ENCODE results near the gene MARCHF10. TPM values are rescaled to one million over a fixed set of nuclear protein-coding genes. Genes with fewer than 3 reads are reported as not detected.

The MARCHF10 gene
- polyA plus RNA-seq, 1 experiment, result 0.43 TPM

DNA sequence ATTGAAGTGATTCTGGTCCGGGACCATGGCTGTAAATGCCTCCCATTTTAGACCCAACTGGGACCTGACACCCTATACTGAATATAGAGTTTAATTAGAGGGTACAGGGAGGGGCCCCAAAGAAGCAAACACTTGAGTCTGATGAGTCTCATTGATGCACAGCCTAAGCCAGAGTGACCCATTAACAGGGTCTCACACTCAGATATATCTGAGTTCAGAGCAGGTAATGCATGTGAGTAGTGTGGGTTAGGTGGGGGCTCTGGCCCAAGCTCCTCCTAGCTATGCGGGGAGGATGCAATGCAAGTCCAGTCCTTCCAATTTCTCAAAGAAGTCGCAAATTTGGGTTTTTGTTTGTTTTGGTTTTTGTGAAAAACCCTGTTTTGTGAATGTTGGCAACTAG, 17.1 kb upstream of the MARCHF10 start:
- TF ChIP-seq, protein P1, sequence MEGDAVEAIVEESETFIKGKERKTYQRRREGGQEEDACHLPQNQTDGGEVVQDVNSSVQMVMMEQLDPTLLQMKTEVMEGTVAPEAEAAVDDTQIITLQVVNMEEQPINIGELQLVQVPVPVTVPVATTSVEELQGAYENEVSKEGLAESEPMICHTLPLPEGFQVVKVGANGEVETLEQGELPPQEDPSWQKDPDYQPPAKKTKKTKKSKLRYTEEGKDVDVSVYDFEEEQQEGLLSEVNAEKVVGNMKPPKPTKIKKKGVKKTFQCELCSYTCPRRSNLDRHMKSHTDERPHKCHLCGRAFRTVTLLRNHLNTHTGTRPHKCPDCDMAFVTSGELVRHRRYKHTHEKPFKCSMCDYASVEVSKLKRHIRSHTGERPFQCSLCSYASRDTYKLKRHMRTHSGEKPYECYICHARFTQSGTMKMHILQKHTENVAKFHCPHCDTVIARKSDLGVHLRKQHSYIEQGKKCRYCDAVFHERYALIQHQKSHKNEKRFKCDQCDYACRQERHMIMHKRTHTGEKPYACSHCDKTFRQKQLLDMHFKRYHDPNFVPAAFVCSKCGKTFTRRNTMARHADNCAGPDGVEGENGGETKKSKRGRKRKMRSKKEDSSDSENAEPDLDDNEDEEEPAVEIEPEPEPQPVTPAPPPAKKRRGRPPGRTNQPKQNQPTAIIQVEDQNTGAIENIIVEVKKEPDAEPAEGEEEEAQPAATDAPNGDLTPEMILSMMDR (IDR thresholded peaks at IDR 0.05; ENCODE audit: insufficient read depth, low read depth, low read length), result no peak
- no peak for DNase-seq (ENCODE audit: low read depth)
- Histone ChIP-seq H3K36me3 (ENCODE audit: control insufficient read depth, insufficient read depth, low read length) (no peaks in the 10 kb centered on the region), H3K4me3 (ENCODE audit: low read depth, low read length) (no peak overlapping the region), H3K27me3 (ENCODE audit: control insufficient read depth, insufficient read depth, low read length) (no peaks in the 10 kb centered on the region)
- ChIA-PET POLR2A (no interaction called here), CTCF (interaction anchor here (0.8 kb wide), 1 partner anchor 582 kb away, joined by 3 read pairs; no protein-coding TSS in a partner anchor)

DNA sequence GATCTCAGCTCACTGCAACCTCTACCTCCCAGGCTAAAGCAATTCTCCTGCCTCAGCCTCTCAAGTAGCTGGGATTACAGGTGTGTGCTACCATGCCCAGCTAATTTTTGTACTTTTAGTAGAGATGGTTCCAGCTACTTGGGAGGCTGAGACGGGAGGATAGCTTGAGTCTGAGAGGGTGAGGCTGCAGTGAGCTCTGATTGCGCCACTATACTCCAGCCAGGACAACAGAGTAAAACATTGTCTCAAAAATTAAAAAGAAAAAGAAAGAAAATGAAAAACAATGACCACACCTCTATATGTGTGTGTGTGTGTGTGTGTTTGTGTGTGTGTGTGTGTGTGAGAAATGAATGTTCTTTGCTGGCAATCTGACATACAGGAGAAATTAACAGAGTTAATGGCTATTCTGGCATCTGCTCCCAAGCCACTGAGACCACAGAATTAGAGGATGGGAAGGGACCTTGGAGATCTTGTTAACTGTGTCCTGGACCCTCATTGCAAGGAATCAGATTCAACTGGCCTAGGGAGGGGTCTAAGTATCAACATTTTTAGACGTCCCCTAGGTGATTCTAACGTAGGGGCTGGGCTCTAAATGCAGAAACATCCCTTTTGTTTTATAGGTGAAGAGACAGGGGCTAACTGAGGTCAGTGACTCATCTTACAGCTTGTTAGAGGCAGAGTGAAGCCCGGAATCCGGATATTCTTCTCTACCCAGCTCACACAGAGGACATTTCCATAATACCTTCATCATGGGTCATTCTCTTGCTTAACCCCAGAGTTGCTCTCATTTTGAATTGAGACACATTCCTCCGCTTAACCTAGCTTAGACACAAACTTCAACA, 16.4 kb upstream of the MARCHF10 start:
- ChIA-PET POLR2A (no interaction called here), CTCF (interaction anchor here (0.6 to 0.8 kb wide), 3 partner anchors 127 to 583 kb away, joined by 3 read pairs; no protein-coding TSS in a partner anchor)
- Histone ChIP-seq H3K27me3 (ENCODE audit: control insufficient read depth, insufficient read depth, low read length) (no peaks in the 10 kb centered on the region), H3K36me3 (ENCODE audit: control insufficient read depth, insufficient read depth, low read length) (no peaks in the 10 kb centered on the region), H3K4me3 (ENCODE audit: low read depth, low read length) (no peak overlapping the region)
- TF ChIP-seq, protein P1 (IDR thresholded peaks at IDR 0.05; ENCODE audit: insufficient read depth, low read depth, low read length), result no peak
- peak; percentile 89 for DNase-seq (ENCODE audit: low read depth)

DNA sequence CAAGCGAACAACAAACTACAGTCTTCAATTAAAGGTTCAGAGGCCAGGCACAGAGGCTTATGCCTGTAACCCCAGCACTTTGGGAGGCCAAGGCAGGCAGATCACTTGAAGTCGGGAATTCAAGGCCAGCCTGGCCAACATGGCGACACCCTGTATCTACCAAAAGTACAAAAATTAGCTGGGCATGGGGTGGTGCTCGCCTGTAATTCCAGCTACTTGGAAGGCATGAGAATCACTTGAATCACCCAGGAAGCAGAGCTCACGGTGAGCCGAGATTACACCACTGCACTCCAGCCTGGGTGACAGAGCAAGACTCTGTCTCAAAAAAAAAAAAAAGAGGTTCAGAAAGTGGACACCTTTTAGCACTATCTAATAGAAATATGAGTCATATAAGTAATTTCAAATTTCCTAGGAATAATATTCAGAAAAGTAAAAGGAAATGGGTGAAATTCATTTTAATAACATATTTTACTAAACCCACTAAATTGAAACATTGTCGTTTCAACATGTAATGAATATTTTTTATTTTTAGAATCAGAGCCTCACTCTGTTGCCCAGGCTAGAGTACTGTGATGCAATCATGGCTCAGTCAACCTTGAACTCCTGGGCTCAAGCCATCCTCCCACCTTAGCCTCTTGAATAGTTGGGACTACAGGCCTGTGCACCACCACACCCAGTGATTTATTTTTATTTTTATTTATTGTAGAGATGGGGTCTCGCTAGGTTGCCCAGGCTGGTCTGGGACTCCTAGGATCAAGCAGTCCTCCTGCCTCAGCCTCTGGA, 15.2 kb upstream of the MARCHF10 start:
- CTCF ChIA-PET, result interaction anchor here (0.6 kb wide), 1 partner anchor 126 kb away, joined by 3 read pairs; no protein-coding TSS in a partner anchor
- POLR2A ChIA-PET, result interaction anchor here (0.6 kb wide), 1 partner anchor 88 kb away, joined by 3 read pairs; no protein-coding TSS in a partner anchor

DNA sequence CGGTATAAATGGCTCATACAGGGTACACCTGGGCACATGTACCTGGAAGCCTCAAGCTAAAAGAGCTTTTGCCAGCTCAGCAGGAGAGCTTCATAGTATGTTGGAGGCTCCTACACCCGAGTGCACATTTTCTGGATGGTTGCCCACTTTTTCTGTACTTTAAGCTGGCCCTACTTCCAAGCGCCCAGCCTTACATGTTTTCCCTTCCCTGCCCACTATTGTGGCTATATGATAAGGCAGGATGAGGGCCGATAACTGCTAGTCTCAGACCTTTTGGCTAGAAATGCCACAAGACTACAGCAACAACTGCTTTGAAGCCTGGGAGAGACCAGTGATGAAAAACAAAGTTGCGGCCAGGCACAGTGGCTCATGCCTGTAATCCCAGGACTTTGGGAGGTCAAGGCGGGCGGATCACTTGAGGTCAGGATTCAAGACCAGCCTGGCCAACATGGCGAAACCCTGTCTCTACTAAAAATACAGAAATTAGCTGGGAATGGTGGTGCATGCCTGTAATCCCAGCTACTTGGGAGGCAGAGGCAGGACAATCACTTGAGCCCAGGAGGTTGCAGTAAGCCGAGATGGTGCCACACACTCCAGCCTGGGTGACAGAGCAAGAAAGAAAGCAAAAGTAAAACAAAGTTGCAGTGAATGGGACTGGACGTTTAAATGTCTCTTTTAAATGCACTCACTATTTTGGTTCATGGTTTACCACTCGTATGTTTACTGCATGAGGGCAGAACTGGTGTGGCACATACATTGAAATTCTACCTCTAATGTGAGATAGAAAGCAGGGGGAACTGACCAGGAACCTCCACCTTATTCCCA, 14.2 kb upstream of the MARCHF10 start:
- ChIA-PET CTCF (interaction anchor here (0.6 kb wide), 1 partner anchor 46 kb away, joined by 3 read pairs; no protein-coding TSS in a partner anchor), POLR2A (no interaction called here)
- no peak for DNase-seq (ENCODE audit: low read depth)
- Histone ChIP-seq H3K36me3 (ENCODE audit: control insufficient read depth, insufficient read depth, low read length) (no peaks in the 10 kb centered on the region), H3K27me3 (ENCODE audit: control insufficient read depth, insufficient read depth, low read length) (no peaks in the 10 kb centered on the region), H3K4me3 (ENCODE audit: low read depth, low read length) (no peak overlapping the region)
- TF ChIP-seq, protein P1 (IDR thresholded peaks at IDR 0.05; ENCODE audit: insufficient read depth, low read depth, low read length), result no peak

More for the DNA sequence above, 15.2 kb upstream of the MARCHF10 start:
- TF ChIP-seq, protein P1 (IDR thresholded peaks at IDR 0.05; ENCODE audit: insufficient read depth, low read depth, low read length), result no peak
- Histone ChIP-seq H3K27me3 (ENCODE audit: control insufficient read depth, insufficient read depth, low read length) (no peaks in the 10 kb centered on the region), H3K36me3 (ENCODE audit: control insufficient read depth, insufficient read depth, low read length) (no peaks in the 10 kb centered on the region), H3K4me3 (ENCODE audit: low read depth, low read length) (no peak overlapping the region)
- DNase-seq (ENCODE audit: low read depth), result no peak

Data from BJ (cell line).